HG03095 (cell line): Measurements from ENCODE around the gene USP34.

Experiments used
- ATAC-seq: cut with Tn5 transposase; IDR thresholded peaks from one replicate; pipeline ENCODE4 v1.9.1; 2021; ENCODE audit warnings: moderate library complexity; ENCODE audit not compliant: unreplicated experiment

The USP34 gene

DNA sequence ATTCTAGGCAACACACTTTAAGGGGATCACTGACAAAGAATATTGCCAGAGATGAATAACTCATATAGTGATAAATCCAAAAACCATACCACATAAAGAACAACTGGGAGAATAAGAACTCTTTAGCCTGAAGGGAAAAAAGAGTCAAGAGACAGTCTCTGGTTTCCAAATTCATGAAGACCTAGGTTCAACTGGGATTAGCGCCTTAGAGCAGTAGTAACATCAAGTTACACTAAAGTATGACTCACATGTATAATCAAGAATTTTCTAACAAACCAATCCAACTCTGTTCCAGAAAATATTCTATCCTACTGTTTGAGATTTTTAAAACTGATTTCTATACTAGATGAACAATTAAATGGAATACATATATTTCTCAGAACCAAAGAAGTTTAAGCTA lies 93.8 kb downstream of the USP34 start:
- ATAC-seq, result no peak

DNA sequence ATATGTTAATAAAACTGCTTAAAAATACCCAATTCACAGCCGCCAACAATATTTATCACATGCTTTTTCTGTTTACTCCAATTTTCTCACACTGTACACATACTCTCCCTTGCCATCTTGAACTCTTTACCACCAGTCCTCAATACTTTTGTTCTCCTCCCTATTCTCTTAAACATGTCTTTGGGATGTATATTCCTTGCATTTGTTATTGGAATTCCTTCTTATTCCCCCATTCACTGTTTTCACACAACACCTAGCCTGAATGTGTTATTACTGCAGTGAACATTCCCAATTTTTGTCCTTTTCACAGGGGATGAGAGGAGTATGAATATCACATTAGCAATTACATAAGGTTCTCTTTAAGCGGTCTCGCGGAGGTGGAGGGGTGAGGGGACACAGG lies 94.7 kb downstream of the USP34 start:
- ATAC-seq, result no peak

DNA sequence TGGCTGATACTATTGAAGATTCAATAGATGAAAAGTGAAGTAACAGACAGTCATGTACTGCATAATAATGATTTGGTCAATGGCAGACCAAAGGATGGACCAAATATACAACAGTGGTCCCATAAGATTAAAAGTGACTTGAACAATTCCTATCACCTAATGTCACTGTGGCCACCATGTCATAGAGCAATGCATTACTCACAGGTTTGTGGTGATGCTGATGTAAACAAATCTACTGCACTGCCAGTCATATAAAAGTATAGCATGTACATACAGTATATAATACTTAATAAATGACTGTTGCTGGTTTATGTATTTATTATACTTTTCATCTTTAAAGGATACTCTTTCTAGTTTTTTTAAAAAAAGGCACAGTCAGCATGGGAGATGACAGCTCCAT lies 99.9 kb downstream of the USP34 start:
- ATAC-seq, result no peak

DNA sequence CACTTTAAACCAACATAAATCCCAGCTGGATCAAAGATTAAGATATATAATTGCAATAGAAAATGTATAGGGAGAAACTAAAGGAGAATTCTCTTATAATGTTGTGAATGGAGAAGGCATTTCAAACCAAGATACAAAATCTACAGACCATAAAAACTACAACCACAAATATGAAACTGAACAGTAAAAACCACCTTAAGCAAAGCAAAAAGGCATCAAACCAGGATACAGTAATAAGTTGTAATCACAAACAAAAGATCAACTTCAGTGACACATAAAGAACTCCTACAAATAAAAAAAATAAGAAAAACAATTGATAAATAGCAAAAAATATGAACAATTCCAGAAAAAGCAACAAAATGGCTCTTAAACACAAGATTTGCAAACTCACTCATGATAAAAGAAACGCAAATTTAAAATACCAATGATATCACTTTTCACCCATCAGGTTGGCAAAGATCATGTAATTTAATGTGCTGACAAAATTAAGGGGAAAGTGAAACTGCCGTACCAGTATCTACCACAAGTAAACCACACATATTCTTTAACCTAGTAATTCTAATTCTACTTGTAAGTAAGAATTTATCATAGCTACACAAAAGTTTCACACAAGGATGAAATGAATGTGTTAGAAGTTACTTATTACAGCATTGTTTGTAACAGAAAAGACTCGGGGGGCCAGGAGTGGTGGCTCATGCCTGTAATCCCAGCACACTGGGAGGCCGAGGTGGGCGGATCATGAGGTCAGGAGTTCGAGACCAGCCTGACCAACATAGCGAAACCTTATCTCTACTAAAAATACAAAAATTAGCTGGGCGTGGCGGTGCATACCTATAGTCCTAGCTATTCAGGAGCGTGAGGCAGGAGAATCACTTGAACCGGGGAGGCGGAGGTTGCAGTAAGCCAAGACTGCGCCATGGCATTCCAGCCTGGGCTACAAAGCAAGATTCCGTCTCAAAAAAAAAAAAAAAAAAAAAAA lies 101.9 kb downstream of the USP34 start:
- ATAC-seq, result no peak

DNA sequence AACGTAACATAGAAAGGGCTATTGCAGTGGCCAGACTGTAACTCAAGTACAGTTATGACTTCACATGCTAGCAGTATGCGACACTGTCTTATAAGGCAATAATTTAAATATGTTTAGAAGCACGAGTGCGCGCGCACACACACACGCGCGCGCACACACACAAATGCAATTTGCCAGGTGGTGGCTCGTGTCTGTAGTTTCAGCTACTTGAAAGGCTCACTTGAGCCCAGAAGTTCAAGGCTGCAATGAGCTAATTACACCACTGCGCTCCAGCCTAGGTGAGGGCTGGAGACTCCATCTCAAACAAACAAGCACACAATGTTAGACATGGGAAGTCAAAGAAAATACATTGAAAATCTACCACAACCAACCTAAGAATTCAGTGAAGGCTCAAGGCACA lies 103.7 kb downstream of the USP34 start:
- ATAC-seq, result no peak

DNA sequence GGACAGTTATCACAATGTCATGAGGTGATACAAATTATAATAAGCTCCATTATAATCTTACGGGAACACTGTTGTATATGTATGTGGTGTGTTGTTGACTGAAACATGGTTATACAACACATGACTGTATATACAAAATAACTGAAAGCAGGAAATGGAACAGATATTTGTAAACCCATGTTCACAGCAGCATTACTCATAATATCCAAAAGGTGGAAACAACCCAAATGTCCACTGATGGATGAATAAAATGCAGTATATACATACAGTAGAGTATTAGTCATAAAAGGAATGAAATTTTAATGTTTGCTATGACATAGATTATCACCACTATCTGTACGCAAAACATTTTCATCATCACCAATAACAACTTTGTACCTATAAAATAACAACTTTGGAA lies 107.3 kb downstream of the USP34 start:
- ATAC-seq, result no peak

DNA sequence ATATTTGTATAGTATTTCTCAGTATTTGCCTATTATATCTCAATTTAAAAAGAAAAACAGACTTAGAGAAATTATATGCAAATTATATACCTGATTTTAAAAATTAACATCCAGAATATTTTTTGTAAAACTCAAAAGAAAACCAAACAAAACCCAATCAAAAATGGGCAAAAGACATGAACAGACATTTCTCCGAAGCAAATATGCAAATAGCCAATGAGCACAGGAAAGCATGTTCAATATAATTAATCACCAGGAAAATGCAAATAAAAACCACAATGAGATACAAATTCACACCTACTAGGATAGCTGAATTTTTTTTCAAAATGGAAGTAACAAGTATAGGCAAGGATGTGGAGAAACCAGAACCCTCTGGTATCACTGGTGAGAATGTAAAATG lies 108.0 kb downstream of the USP34 start:
- no peak for ATAC-seq

DNA sequence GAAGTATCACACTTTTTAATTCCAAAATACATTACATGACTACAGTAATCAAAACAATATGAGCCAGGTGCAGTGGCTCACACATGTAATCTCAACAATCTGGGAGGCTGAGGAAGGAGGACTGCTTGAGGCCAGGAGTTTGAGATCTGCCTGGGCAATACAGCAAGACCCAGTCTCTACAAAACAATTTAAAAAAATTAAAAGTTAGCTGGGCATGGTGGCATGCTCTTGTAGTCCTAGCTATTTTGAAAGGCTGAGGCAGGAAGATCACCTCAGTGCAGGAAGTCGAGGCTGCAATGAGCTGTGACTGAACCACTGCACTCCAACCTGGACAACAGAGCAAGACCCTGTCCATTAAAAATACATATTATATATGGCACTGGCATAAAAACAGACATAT lies 109.8 kb downstream of the USP34 start:
- no peak for ATAC-seq

DNA sequence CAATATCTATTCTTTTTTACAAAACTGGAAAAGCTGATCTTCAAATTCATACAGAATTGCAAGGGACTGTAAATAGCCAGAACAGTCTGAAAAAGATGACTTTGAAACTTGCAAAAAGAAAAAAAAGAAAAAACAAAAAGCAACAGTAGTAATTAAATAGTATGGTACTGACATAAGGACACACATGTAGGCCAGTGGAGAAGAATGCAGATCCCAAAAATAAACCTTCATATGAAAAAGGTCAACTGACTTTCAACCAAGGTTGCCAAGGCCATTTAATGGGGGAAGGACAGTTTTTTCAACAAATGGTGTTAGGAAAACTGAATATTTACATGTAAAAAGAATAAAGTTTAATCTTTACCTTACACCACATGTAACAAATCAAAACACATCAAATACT lies 111.8 kb downstream of the USP34 start:
- ATAC-seq, result no peak

DNA sequence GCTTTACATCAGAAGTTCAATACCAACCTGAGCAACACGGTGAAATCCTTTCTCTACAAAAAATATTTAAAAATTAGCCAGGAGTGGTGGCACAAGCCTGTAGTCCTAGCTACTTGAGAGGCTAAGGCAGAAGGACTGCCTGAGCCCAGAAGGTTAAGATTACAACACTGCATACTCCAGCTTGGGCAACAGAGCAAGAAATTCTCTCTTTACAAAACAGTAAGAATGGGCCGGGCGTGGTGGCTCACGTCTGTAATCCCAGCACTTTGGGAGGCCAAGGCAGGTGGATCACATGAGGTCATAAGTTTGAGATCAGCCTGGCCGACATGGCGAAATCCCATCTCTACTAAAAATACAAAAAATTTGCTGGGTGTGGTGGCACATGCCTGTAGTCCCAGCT lies 113.2 kb downstream of the USP34 start:
- ATAC-seq, result no peak

DNA sequence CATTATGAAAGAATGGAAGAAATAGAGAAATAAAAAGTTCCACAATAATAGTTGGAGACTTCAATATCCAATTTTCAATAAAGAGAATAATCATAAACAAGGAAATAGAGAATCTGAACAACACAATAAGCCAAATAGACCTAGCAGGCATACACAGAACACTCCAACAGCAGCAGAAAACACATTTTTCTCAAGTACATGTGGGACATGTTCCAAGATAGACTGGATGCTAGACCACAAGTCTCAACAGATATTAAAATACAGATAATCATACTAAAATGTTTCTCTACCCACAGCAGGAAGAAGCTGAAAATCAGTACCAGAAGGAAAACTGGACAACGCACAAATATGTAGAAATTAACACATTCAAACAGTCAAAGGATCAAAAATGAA lies 113.9 kb downstream of the USP34 start:
- no peak for ATAC-seq

DNA sequence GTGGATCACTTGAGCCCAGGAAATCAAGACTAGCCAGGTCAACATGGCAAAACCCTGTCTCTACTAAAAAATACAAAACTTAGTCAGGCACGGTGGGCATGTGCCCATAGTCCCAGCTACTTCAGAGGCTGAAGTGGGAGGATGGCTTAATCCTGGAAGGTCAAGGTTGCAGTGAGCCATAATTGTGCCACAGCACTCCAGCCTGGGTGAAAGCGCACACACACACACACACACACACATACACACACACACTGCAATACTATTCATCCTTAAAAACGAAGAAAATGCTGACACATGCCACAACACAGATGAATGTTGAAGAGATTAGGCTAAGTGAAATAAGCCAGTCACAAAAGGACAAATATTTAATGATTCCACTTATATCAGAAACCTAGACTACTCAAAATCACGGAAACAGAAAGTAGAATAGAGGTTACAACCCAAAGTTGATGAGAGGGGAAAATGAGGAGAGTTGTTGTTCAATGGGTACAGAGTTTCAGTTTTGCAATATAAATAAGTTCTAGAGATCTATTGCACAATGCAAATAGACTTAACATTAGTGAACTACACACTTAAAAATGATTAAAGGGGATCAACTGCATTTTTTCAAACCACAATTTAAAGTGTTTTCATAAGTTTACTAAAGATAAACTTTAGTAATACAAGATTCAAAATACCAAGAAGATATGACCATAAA lies 114.5 kb downstream of the USP34 start:
- ATAC-seq, result no peak

DNA sequence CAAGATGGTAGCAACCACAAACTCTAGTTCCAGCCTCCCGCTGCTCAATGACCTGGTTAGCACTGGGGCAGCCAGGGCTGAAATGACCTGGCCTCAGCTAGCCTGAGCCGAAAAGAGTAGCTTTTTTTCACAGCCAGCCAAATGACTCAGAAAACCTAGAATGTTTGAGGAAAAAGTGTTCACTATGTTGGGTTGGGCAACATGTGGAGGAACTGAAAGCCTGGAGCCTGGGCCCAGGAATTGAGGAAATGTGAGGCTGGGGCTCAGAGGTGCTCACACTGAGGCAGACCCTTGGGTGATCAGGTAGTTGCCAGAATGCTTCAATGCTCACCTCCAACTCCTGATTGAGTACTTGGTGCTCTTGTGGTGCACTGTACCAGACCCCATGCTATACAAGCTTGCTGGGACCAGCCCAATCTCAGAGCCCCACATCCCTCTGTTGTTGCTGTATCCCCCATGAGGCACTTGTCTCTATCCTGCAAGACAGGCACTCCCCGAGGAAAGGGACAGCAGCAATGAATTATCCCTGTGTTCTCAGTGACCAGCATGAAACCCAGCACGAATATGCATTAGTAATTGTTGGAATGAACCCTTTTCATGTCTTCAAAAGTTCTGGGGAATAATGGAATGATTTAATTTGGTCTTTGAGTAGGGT lies 116.2 kb downstream of the USP34 start:
- no peak for ATAC-seq

DNA sequence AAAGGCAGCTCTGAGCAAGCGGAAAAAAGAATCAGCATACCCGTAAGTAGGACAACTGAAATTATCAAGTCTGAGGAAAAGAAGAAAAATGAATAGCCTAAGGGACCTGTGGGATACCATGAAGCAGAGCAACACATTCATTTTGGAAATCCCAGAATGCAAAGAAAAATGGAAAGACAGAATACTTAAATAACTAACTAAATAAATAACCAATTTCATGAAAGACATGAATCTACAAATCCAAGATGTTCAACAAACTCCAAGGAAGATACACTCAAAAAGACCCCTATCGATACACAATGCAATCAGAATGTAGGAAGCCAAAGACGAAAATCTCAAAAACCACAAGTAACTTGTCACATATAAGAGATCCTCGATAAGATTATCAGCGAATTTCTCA lies 117.0 kb downstream of the USP34 start:
- ATAC-seq, result no peak

DNA sequence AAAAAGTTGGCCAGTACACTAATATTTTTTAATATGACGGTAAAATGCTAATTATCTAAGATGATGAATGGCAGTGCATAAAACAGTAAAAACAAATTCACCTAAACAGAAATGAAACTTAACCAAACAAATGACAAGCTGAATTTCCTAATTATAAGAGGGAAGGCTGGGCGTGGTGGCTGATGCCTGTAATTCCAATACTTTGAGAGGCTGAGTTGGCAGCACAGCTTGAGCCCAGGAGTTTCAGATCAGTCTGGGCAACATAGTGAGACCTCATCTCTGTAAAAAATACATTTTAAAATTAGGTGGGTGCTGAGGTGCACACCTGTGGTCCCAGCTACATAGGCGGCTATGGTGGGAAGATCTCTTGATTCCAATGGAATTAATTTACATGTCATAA lies 120.1 kb downstream of the USP34 start:
- ATAC-seq, result no peak

DNA sequence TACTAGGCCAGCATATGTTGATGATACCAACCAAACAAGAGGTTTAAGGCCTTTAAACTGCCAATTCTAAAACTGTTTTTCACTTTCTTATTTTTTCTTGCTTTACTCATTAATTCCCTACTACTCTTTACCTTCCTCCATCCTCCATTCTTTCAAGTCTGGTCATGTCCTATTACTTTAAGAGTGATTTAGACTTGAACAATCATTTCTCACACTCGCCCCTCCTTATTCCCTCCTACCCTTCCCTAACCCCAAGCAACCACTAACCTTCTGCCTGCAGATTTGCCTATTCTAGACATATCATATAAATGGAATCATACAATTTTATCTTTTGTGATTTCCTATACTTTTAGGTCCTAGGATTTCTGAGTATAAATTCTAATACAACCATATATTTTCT lies 127.7 kb downstream of the USP34 start:
- ATAC-seq, result no peak

DNA sequence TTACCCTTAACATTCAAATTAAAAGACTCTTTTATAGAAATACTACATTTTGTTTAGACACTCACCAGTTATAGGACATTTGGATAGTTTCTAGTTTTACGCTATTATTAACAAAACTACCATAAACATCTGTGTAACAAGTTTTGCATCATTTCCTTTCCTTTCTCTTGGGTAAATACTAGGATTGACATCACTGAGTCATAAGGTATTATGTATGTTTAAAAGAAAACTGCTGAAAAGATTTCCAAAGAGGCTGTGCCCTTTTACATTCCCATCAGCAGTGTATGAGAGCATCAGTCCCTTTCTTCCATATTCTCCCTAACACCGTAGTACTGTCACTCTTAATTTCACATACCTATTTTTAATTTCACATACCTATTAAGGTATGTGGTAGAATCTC lies 130.6 kb downstream of the USP34 start:
- ATAC-seq, result no peak

DNA sequence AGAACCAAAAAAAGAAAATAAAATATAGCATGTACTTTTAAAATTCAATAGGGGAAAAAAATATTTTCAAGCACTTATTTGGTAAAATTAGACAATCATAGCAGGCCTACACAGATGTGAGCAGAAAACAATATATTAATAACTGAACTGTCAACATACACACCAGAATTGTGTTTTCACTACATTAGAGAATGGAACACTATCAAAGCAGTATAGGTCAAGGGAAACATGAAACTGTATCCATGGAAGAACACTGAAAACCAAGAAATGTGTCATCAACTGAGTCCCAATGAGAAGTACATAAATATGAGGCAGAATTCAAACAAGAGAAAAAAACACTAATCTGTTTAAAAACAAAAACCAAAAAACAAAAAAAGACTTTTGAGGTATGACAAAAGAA lies 132.4 kb downstream of the USP34 start:
- no peak for ATAC-seq

DNA sequence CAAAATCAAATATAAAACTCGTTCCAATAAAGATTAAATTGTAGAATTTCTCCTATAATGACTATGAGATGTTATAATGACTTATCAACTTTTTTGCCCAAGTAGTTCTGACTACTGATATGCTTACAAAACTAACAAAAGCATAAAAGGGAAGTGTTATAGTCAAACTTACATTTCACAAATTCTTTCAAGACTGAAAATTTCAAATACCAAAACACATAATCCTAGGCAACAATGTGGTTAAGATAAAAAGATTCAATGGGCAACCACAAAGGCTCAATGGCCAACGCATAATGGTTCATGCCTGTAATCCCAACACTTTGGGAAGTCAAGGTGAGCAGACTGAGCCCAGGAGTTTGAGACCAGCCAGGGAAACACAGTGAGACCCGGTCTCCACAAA lies 135.7 kb downstream of the USP34 start:
- ATAC-seq, result no peak

DNA sequence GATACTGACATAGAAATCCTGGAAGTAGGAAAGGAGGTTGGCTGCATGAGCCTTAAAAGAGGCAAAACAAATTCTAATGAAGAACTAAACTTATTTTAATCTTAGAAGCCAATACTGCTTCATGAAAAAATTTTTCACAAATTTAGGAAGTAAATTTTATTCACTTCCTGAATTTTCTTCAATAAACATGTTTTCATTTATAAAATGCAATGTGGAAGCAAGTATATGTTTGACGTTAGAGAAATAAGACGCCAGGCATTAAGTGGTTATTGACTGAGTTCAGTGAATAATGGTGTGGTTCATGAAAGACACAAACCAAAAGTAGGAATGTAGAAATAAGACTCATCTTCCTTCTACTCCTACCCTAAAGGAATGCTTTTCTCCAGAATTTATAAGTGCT lies 136.4 kb downstream of the USP34 start:
- no peak for ATAC-seq

DNA sequence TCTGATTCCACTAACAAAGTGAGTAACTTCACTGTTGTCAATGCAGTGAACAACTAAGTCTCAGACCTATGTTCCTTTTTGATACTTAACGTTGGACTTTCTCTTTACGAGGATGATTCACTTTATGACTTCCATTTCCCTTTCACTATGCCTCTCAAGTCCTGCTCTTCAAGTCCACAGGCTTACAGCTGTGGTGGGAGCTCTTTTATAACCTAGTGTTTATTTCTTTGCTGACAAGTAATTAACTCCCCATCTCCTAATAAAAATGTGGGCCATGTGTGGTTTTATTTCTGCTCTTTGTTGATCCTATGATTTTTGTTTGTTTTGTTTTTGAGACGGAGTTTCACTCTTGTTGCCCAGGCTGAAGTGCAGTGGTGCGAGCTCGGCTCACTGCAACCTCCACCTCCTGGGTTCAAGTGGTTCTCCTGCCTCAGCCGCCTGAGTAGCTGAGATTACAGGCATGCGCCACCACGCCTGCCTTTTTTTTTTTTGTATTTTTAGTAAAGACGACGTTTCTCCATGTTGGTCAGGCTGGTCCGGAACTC lies 142.1 kb downstream of the USP34 start:
- no peak for ATAC-seq

DNA sequence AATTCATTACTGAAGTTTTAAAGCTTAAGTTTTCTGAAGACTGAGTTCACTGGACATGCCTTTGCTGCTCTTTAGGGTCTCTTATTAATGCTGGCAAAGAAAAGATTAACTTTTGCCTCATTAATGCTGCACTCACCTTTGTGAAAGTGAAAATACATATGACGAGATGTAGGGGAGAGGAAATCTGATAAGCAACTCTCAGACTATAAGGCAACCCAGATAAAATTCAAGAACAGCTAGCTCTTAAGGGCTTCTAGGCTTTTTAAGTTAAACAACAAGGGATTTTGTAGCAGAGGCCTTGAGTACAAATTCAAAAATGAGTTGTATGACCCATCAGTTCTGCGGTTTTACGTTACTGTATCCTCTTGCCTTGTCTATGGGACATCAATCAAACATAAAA lies 143.7 kb downstream of the USP34 start:
- ATAC-seq, result no peak
